IMR-90 (cell line): ENCODE measurements around the gene SLBP. TPM values are rescaled to one million over a fixed set of nuclear protein-coding genes. Genes with fewer than 3 reads are reported as not detected.
A peak's percentile ranks its signal among the peaks of the same experiment; 100 is the strongest.

ENCODE experiments used
- ATAC-seq: fragments of 200-7000 bp; cut with Tn5 transposase; 2 replicates; pipeline ENCODE4 v1.9.1; 2020; ENCODE audit warnings: low read depth, mild to moderate bottlenecking, moderate library complexity
- BruUV-seq: library from RNA; stranded (reverse); fragments of 400-500 nt; replicated peaks from 2 replicates; lab custom pipeline; 2021; lab: Mats Ljungman, UMichigan
- CTCF ChIA-PET: fragments of 300-600 bp; formaldehyde crosslinking; extraction: SDS; loops from one replicate; lab custom pipeline; 2021; ENCODE audit warnings: antibody characterized with exemption; lab: Yijun Ruan, JAX
- POLR2A ChIA-PET: fragments of 300-600 bp; sonication (Branson Sonifier 250); formaldehyde crosslinking; loops from one replicate; lab custom pipeline; 2022; ENCODE audit warnings: antibody characterized with exemption; ENCODE audit not compliant: unreplicated experiment; lab: Charles Lee
- DNase-seq: peaks from one replicate; pipeline ENCODE4 v3.0.0; 2013
- H2AFZ ChIP-seq: replicated peaks from 2 replicates; pipeline ENCODE3; 2013; ENCODE audit warnings: low read length, mild to moderate bottlenecking; ENCODE audit not compliant: poor library complexity
- H2AK5ac ChIP-seq: 2 replicates; pipeline ENCODE4 v1.6.1; 2013; ENCODE audit warnings: low read depth, low read length, inconsistent platforms
- H2AK9ac ChIP-seq: replicated peaks from 2 replicates; pipeline ENCODE3; 2013; ENCODE audit warnings: mild to moderate bottlenecking, low read depth, low read length, moderate library complexity; ENCODE audit not compliant: poor library complexity
- H2BK120ac ChIP-seq: 2 replicates; pipeline ENCODE4 v1.6.1; 2013; ENCODE audit warnings: low read depth, low read length, inconsistent platforms
- H2BK15ac ChIP-seq: 3 replicates; pipeline ENCODE4 v1.6.1; 2013; ENCODE audit warnings: low read depth, low read length, inconsistent platforms
- H2BK20ac ChIP-seq: 2 replicates; pipeline ENCODE4 v1.6.1; 2013; ENCODE audit warnings: low read depth, mild to moderate bottlenecking, inconsistent platforms, low read length, moderate library complexity
- H2BK5ac ChIP-seq: 2 replicates; pipeline ENCODE4 v1.6.1; 2013; ENCODE audit warnings: mild to moderate bottlenecking, low read depth, low read length, inconsistent platforms; ENCODE audit not compliant: poor library complexity, severe bottlenecking
- H3K14ac ChIP-seq: replicated peaks from 2 replicates; pipeline ENCODE4 v1.6.1; 2013; ENCODE audit warnings: low read depth, low read length, inconsistent platforms
- H3K18ac ChIP-seq: 2 replicates; pipeline ENCODE4 v1.6.1; 2013; ENCODE audit warnings: low read depth, low read length, control low read depth
- H3K23ac ChIP-seq: 2 replicates; pipeline ENCODE4 v1.6.1; 2013; ENCODE audit warnings: low read depth, low read length, inconsistent platforms
- H3K27ac ChIP-seq: 2 replicates; pipeline ENCODE4 v1.5.1; 2013; ENCODE audit warnings: mild to moderate bottlenecking, control low read depth, low read length; ENCODE audit not compliant: insufficient read depth
- H3K27me3 ChIP-seq: 2 replicates; pipeline ENCODE4 v1.6.1; 2013; ENCODE audit warnings: low read length; ENCODE audit not compliant: control insufficient read depth, insufficient read depth
- H3K36me3 ChIP-seq: 2 replicates; pipeline ENCODE4 v1.6.1; 2013; ENCODE audit warnings: low read length, mixed read lengths; ENCODE audit not compliant: control insufficient read depth, insufficient read depth
- H3K4ac ChIP-seq: 2 replicates; pipeline ENCODE4 v1.6.1; 2013; ENCODE audit warnings: low read depth, low read length, inconsistent platforms
- H3K4me1 ChIP-seq: 2 replicates; pipeline ENCODE4 v1.6.1; 2013; ENCODE audit warnings: low read length, mixed read lengths; ENCODE audit not compliant: control insufficient read depth, insufficient read depth
- H3K4me2 ChIP-seq: 2 replicates; pipeline ENCODE4 v1.6.1; 2013; ENCODE audit warnings: low read depth, mild to moderate bottlenecking, control low read depth, low read length, moderate library complexity
- H3K4me3 ChIP-seq: 2 replicates; pipeline ENCODE4 v1.5.1; 2013; ENCODE audit warnings: low read depth, mild to moderate bottlenecking, control low read depth, low read length, moderate library complexity; ENCODE audit not compliant: insufficient read depth
- H3K56ac ChIP-seq: 2 replicates; pipeline ENCODE4 v1.6.1; 2013; ENCODE audit warnings: low read length, inconsistent platforms; ENCODE audit not compliant: insufficient read depth; ENCODE audit errors: extremely low read depth
- H3K79me1 ChIP-seq, 2 experiments: 2 replicates each; pipeline ENCODE4 v1.6.1; 2013; ENCODE audit warnings: low read length in 2 of 2, inconsistent platforms in 1 of 2, low read depth in 1 of 2
- H3K9ac ChIP-seq: 2 replicates; pipeline ENCODE4 v1.6.1; 2013; ENCODE audit warnings: low read depth, low read length, control low read depth
- H3K9me1 ChIP-seq: 2 replicates; pipeline ENCODE4 v1.6.1; 2013; ENCODE audit warnings: low read length, inconsistent platforms; ENCODE audit not compliant: insufficient read depth
- H3K9me3 ChIP-seq: 2 replicates; pipeline ENCODE4 v1.6.1; 2013; ENCODE audit warnings: low read length; ENCODE audit not compliant: control insufficient read depth, insufficient read depth
- H4K20me1 ChIP-seq: 2 replicates; pipeline ENCODE4 v1.6.1; 2013; ENCODE audit warnings: low read length, inconsistent platforms; ENCODE audit not compliant: insufficient read depth
- H4K5ac ChIP-seq: 2 replicates; pipeline ENCODE4 v1.6.1; 2013; ENCODE audit warnings: mild to moderate bottlenecking, low read depth, low read length, control low read depth
- H4K8ac ChIP-seq, 2 experiments: 2 replicates each; pipeline ENCODE4 v1.6.1; 2013; ENCODE audit warnings: low read depth in 2 of 2, low read length in 2 of 2, control low read depth in 1 of 2, inconsistent platforms in 1 of 2
- H4K91ac ChIP-seq: 2 replicates; pipeline ENCODE4 v1.6.1; 2013; ENCODE audit warnings: low read depth, low read length, inconsistent platforms; ENCODE audit not compliant: insufficient read depth
- BHLHE40 ChIP-seq: fragments of 150-350 bp; IDR thresholded peaks from 2 replicates; pipeline ENCODE4 v1.6.1; 2016; ENCODE audit warnings: mild to moderate bottlenecking, low read depth, low read length
- CEBPB ChIP-seq: IDR thresholded peaks from 2 replicates; pipeline ENCODE4 v1.6.1; 2012; ENCODE audit warnings: low read depth, low read length, improper control_type of control experiment
- CHD1 ChIP-seq: IDR thresholded peaks from 2 replicates; pipeline ENCODE4 v1.6.1; 2012; ENCODE audit warnings: low read depth, low read length, improper control_type of control experiment
- CTCF ChIP-seq: conservative IDR thresholded peaks from 2 replicates; pipeline ENCODE4 v1.5.1; 2012; ENCODE audit warnings: mild to moderate bottlenecking, low read depth, low read length, improper control_type of control experiment
- ELK1 ChIP-seq: fragments of 150-350 bp; IDR thresholded peaks from 2 replicates; pipeline ENCODE4 v1.6.1; 2016; ENCODE audit warnings: low read depth, mild to moderate bottlenecking, low read length, moderate library complexity, borderline replicate concordance
- FOS ChIP-seq: fragments of 150-350 bp; IDR thresholded peaks from 2 replicates; pipeline ENCODE4 v1.6.1; 2016; ENCODE audit warnings: low read depth, low read length
- MAFK ChIP-seq: IDR thresholded peaks from 2 replicates; pipeline ENCODE4 v1.6.1; 2012; ENCODE audit warnings: low read depth, low read length, improper control_type of control experiment
- MAZ ChIP-seq: IDR thresholded peaks from 2 replicates; pipeline ENCODE4 v1.6.1; 2012; ENCODE audit warnings: low read depth, mild to moderate bottlenecking, low read length, improper control_type of control experiment, moderate library complexity, borderline replicate concordance
- MXI1 ChIP-seq: IDR thresholded peaks from 2 replicates; pipeline ENCODE4 v1.6.1; 2012; ENCODE audit warnings: low read depth, mild to moderate bottlenecking, low read length, moderate library complexity, borderline replicate concordance
- NFE2L2 ChIP-seq: fragments of 150-350 bp; IDR thresholded peaks from 2 replicates; pipeline ENCODE4 v1.6.1; 2016; ENCODE audit warnings: low read depth, mild to moderate bottlenecking, low read length
- POLR2A ChIP-seq: IDR thresholded peaks from 2 replicates; pipeline ENCODE4 v1.6.1; 2012; ENCODE audit warnings: mild to moderate bottlenecking, low read depth, low read length
- RAD21 ChIP-seq: IDR thresholded peaks from 2 replicates; pipeline ENCODE4 v1.6.1; 2012; ENCODE audit warnings: low read length, improper control_type of control experiment
- RCOR1 ChIP-seq: IDR thresholded peaks from 2 replicates; pipeline ENCODE4 v1.6.1; 2012; ENCODE audit warnings: mild to moderate bottlenecking, low read length, improper control_type of control experiment; ENCODE audit not compliant: insufficient replicate concordance
- RFX5 ChIP-seq: IDR thresholded peaks from 2 replicates; pipeline ENCODE4 v1.8.0; 2012; ENCODE audit warnings: low read depth, mild to moderate bottlenecking, low read length, moderate library complexity
- SMC3 ChIP-seq: fragments of 150-350 bp; IDR thresholded peaks from 2 replicates; pipeline ENCODE4 v1.6.1; 2016; ENCODE audit warnings: low read depth, mild to moderate bottlenecking, antibody characterized with exemption, low read length, moderate library complexity
- USF2 ChIP-seq: fragments of 150-350 bp; IDR thresholded peaks from 2 replicates; pipeline ENCODE4 v1.6.1; 2017; ENCODE audit warnings: mild to moderate bottlenecking, antibody characterized with exemption, low read length, low read depth
- WGBS, 2 experiments: methylation state at CpG; one replicate each; pipeline versions ENCODE4 v1.1.5 to v1.1.7; 2013; ENCODE audit warnings: missing lambda C conversion rate in 2 of 2; ENCODE audit not compliant: insufficient read length in 1 of 2; ENCODE audit errors: extremely low coverage in 2 of 2; 5-methylcytosine and 5-hydroxymethylcytosine counted together
- dilution Hi-C: fragments of 300-500 bp; cut with HindIII; formaldehyde crosslinking; loops from one replicate; pipeline ENCODE4 v1.14.3; 2018; ENCODE audit warnings: low sequenced_read_pairs; ENCODE audit not compliant: unreplicated experiment
- in situ Hi-C: fragments of 300-500 bp; cut with MboI; formaldehyde crosslinking; loops from 3 replicates; pipeline ENCODE4 v1.14.3; 2019; ENCODE audit warnings: low sequenced_read_pairs, inconsistent platforms, mixed read lengths
- intact Hi-C: fragments of 100-400 bp; cut with micrococcal nuclease; formaldehyde crosslinking; loops from 2 replicates; pipeline ENCODE4 v1.10.0; 2022
- polyA plus RNA-seq, 3 experiments: library from polyadenylated mRNA; depleted of rRNA; stranded (reverse); fragments of >200 nt; gene quantifications; 2 replicates each; pipeline ENCODE4 v1.2.3, GENCODE V29; 2012; ENCODE audit warnings: low replicate concordance in 1 of 3
- total RNA-seq: library from RNA; depleted of rRNA; stranded (reverse); fragments of >200 nt; gene quantifications from 2 replicates; pipeline ENCODE4 v1.2.3, GENCODE V29; 2012

SLBP gene
- total and polyA plus RNA-seq, 2 of the 4 experiments (the other 2 are of a cell fraction): 64.9 to 66.1 TPM

GRCh38 chr4:1725521-1725920, 13.4 kb upstream of the SLBP start:
- CTCF ChIA-PET: interaction anchor here (0.9 to 1.6 kb wide), 2 partner anchors 12 to 32 kb away, joined by 4 to 13 read pairs; no protein-coding TSS in a partner anchor
- DNase-seq: no peak
- no peak overlapping the region for H2BK15ac ChIP-seq
- peaks cover 17% of the 10 kb centered on the region for H3K4me1 ChIP-seq
- no peak overlapping the region for H2BK5ac ChIP-seq
- no peak overlapping the region for H2BK120ac ChIP-seq
- in situ Hi-C loops: no loop called here
- BruUV-seq: no TSS peak
- H3K79me1 ChIP-seq: peaks cover 40 to 73% of the 10 kb centered on the region in 2 experiments
- H3K9me3 ChIP-seq: no peaks in the 10 kb centered on the region
- H3K56ac ChIP-seq: no peak overlapping the region
- no peak overlapping the region for H4K8ac ChIP-seq
- H3K4me3 ChIP-seq: no peak overlapping the region
- H3K9me1 ChIP-seq: peaks cover 3% of the 10 kb centered on the region; the same call in 1 of the 2 replicates
- H2AFZ ChIP-seq: no peak overlapping the region
- H4K91ac ChIP-seq: no peak overlapping the region
- H2AK9ac ChIP-seq: peak overlapping the region; percentile 83
- H3K4me2 ChIP-seq: no peak overlapping the region
- no peak overlapping the region for H2BK20ac ChIP-seq
- H2AK5ac ChIP-seq: no peak overlapping the region
- ATAC-seq: no peak
- peaks cover 12% of the 10 kb centered on the region for H3K36me3 ChIP-seq
- no peak overlapping the region for H4K5ac ChIP-seq
- WGBS, 2 experiments: 100% methylated on average over 2 of the region's 10 CpGs; no CpG with 5 or more reads in 1 of the 2 experiments
- no peak overlapping the region for H3K4ac ChIP-seq
- H3K23ac ChIP-seq: no peak overlapping the region
- dilution Hi-C loops: no loop called here
- H3K27ac ChIP-seq: no peak overlapping the region
- no peak overlapping the region for H3K14ac ChIP-seq
- POLR2A ChIA-PET: no interaction called here
- no peaks in the 10 kb centered on the region for H3K27me3 ChIP-seq
- TF ChIP-seq RCOR1 (no peak), MXI1 (no peak), CTCF (no peak), ELK1 (no peak), CHD1 (no peak), MAFK (no peak), FOS (no peak), USF2 (no peak), BHLHE40 (no peak), SMC3 (no peak), RAD21 (no peak), NFE2L2 (no peak), RFX5 (no peak), POLR2A (no peak), MAZ (no peak), CEBPB (no peak)
- H3K18ac ChIP-seq: no peak overlapping the region
- H4K20me1 ChIP-seq: peaks cover 18% of the 10 kb centered on the region; the same call in 1 of the 2 replicates
- H3K9ac ChIP-seq: no peak overlapping the region
- intact Hi-C loops: loop anchor here (10.0 kb wide), 1 partner anchor 361 kb away; no protein-coding TSS in a partner anchor
